ENCODE data around the gene GALNT9.
A peak's percentile ranks its signal among the peaks of the same experiment; 100 is the strongest.
"Not testable (repeated sequence)": the region's sequence is repeated elsewhere in the genome, so short reads cannot be mapped to it uniquely, and the experiment has no call there.

GALNT9 gene

GRCh38 chr12:132295561-132295960 lies 33.8 kb downstream of the GALNT9 start:
- DNase-seq (ENCODE audit: low read depth in 2 of 2) = not testable (repeated sequence)

DNA sequence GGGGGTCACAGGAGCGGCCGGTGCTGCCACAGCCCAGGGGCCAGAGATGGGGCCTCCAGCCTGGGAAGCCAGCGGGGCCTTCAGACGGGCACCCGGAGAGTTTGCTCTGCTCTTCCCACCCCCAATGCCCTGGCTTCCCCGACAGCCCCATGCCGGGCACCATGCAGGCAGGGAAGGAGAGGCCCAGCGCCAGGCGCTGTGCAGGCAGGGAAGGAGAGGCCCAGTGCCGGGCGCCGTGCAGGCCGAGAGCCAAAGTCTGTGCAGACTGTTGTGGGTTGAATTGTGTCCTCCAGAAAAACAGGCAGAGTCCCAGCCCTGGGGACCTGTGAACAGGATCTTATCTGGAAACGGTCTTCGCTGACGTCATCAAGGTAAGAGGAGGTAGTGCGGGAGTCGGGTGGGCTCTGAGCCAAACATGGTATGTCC lies 34.3 kb downstream of the GALNT9 start:
- DNase-seq (ENCODE audit: low read depth in 2 of 2) = no peak

DNA sequence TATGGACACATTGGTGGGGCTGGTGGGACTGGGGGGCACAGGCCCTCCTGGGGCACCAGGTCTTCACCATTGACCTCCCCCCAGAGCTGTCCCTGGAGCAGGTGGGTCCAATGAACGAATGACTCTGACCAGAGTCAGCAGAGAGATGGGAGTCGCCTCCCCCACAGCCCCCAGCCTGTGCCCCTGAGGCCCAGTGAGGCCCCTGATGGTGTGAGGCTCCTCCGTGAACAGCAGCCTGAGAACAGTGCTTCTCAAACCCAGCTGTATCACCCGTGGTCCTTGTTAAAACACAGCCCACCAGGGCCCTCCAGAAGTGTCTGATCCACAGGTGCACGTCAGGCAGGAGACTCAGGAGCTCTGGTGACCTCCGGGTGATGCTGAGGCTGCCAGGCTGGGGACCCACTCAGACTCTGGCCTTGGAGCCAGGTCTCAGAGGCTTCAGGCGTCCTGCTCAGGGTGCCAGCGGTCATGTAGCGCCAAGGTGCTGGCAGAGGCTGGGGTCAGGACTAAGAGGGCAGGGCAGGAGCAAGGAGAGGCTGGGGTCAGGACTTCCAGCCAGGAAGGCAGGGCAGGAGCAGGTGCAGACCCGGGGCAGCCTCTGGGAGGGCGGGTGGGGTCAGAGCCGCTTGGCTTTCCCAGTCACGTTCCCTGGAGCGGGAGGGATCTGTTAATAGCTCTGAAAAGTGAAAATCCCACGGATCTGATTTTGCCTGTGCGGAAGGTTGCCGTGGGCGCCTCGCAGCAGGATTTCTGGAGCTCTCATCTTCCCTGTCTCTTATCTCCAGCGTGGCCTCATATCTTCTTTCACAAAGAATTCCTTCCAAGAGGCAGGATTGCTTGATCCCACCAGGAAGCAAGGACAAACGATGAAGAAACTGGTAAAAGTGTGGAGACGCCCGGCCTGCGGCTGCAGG lies 35.0 kb downstream of the GALNT9 start:
- DNase-seq (ENCODE audit: low read depth in 2 of 2) = no peak

DNA sequence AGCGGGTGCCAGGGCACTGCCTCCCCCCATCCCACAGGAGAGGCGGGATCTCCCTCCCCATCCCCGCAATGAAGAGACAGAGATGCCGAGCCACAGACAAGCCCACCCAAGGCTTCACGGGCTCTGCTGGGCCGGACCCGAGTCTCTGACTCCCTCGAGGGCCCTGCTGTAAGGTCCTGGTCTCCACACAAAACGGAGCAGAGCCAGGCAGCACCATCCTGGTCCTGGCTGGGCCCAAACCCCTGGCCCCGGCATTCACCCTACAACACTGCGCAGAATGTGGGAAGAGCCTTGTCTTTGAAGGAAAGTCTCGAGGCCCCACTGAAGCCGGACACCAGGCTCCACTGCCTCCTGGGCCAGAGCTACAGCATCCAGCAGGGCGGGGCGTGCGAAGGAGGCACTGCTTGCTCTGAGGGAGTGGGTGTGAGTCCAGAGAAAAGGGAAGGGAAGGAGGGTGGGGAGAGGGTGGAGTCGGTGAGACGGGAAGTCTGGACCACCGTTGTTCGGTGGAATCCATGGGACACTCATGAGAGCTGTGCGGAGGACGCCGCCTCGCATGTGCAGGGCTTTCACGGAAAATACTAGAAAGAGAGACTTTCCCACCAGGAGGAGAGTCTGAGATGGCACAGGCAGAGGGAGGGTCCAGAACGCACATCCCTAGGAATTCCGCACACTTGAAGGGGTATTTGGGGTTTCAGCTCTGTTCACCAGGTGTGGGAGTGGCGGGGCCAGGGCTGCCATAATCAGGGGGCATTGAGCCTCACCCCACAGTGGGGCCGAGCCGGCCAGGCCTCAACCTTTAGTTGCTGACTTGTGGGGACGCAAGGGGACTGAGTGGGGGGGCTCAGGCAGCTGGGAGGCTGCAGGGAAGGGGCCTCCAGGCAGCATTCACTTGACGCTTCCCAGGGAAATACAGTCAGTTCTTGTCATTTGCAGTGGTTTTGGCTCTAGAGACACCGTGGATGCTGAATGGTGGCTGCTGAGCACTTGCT lies 36.8 kb downstream of the GALNT9 start:
- no peak for DNase-seq (ENCODE audit: low read depth in 2 of 2)

GRCh38 chr12:132291402-132292175 lies 37.8 kb downstream of the GALNT9 start:
- no peak for DNase-seq (ENCODE audit: low read depth in 2 of 2)

DNA sequence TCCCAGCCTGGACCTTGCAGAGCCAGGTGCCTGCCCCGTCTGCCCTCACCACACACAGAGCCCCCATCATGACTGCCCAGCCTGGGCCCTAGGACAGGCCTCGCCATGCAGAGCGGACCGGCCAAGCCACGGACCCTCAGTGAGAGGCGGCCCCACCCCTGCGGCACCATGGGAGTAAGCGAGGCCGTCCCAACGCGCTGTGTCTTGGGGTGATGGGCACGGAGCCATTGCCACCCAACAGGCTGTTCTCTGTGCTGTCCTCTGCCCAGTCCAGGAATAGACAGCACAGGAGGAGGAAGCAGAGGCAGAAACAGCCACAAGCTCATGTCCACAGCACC lies 39.2 kb downstream of the GALNT9 start:
- DNase-seq (ENCODE audit: low read depth in 2 of 2) = no peak

- no peak for DNase-seq (ENCODE audit: low read depth in 2 of 2)
Measured at GRCh38 chr12:132289356-132290202, 39.8 kb downstream of the GALNT9 start.

DNA sequence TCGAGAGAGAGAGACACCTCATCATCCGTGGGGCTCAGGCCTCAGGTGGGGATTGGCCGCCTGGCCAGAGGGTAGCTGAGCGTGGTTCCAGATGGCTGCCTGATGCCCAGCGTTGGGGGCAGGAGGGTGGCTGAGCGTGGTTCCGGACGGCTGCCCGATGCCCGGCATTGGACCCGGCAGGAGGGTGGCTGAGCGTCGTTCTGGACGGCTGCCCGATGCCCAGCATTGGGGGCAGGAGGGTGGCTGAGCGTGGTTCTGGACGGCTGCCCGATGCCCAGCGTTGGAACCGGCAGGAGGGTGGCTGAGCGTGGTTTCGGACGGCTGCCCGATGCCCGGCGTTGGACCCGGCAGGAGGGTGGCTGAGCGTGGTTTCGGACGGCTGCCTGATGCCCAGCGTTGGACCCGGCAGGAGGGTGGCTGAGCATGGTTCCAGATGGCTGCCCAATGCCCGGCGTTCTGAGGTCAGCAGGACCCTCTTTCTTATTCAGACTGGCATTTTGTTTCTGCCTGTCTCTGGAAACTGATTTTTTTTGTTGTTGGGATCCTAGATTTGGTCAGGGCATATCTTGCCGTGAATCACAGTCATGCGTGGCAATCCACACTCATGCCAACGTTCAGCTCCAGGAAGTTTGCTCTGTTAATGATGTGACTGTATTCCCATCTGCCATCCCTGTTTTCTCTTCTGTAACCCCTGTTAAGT lies 40.7 kb downstream of the GALNT9 start:
- DNase-seq (ENCODE audit: low read depth in 2 of 2) = no peak

GRCh38 chr12:132287391-132288238 lies 41.8 kb downstream of the GALNT9 start:
- DNase-seq (ENCODE audit: low read depth in 2 of 2) = no peak

DNA sequence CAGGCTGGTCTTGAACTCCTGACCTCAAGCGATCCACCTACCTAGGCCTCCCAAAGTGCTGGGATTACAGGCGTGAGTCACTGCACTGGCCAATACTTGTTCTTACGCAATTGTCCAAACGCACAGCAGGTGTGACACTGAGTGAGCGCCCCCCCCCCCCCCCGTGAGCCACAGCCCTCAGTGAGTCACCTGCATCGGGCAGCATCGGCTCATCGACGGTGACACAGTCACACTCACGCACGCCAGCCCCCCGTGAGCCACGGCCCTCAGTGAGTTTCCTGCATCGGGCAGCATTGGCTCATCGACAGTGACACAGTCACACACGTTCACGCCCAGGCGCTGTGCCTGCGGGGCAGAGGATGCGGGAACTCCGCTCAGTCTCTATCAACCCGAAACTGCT lies 42.5 kb downstream of the GALNT9 start:
- no peak for DNase-seq (ENCODE audit: low read depth in 2 of 2)

GRCh38 chr12:132285991-132286681 lies 43.3 kb downstream of the GALNT9 start:
- DNase-seq (ENCODE audit: low read depth in 2 of 2) = no peak

DNA sequence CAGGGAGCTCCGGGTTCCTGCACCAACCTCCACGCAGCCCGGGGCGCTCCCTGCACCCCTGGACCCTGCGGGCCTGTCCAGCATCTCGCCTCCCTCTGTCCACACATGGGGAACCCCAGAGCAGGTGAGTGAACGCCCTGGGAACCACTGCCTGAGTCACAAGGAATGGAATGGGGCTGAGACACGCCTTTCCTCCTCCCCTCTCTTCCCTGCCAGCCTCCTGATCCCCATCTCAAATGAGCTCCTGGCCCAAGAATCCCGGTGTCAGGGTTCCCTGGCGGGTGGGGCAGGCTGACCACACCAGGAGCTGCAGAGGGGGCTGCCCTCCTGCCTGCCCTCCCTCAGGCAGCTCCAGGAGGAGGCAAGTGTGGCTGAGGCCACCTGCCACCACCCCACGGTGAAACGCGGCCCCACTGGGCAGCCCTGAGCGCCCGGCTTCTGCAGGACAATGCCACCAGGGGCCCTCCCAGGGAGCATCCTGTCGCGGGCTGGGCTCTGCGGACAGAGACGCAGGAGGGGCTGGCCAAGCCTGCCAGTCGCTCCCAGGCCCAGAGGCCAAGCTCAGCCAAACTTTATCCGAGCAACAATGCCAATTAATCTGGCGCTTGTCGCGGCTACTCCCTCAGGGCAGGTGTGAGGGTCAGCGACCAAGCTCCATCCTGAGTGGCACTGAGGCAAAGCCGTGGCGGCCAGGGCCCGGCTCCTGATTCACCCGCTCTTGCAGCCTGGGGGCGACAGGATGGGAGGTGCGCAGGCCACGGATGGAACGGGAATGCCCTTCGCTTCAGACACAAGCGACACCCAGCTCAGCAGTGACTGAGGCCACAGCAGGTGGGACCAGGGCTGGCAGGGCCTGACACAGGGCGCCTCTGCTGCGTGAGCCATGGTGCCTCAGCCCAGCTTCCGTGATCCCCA lies 44.3 kb downstream of the GALNT9 start:
- DNase-seq (ENCODE audit: low read depth in 2 of 2) = no peak

- no peak for DNase-seq (ENCODE audit: low read depth in 2 of 2)
Measured at GRCh38 chr12:132284071-132284826, 45.1 kb downstream of the GALNT9 start.

GRCh38 chr12:132282950-132283771 lies 46.2 kb downstream of the GALNT9 start:
- DNase-seq (ENCODE audit: low read depth in 2 of 2) = peak in 1 of 2 donors; percentile 4

DNA sequence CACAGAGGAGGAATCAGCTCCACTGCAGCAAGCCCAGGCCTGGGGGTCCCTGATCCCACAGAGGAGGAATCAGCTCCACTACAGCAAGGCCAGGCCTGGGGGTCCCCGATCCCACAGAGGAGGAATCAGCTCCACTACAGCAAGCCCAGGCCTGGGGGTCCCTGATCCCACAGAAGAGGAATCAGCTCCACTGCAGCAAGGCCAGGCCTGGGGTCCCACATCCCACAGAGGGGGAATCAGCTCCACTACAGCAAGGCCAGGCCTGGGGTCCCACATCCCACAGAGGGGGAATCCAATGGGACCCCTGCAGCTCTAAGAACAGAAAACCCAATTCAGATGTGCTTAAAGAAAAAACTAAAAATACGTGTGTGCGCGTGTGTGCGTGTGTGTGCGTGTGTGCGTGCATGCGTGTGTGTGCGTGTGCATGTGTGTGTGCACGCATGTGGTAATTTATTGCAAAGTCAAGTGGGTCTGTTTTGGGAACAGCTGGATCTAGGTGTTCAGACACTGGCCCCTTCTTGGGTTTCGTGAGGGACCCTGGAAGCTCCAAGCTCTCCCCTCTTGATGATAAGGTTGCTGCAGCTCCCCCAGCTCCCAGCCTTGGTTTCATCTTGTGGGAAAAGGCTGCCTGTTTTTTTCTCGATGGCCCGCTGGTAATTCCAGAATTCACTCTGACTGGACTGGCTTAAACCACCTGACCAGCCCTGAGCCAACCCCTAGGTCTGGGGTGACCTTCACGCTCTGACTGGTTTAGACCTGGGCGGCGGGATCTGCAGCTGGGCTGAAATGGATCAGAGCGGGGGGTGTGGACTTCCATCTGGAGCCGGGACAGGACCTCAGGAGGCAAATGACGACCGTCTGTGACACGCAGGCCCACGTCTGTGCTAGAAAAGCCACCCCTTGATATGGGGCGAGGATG lies 47.1 kb downstream of the GALNT9 start:
- no peak for DNase-seq (ENCODE audit: low read depth in 2 of 2)
